Left ventricle myocardium inferior (tissue), 1 donor: ENCODE results near the gene AKAP17A. TPM values are rescaled to one million over a fixed set of nuclear protein-coding genes. Genes with fewer than 3 reads are reported as not detected.

Experiments used
- DNase-seq: peaks from one replicate; pipeline ENCODE4 v3.0.0-alpha.2; 2020
- H3K27ac ChIP-seq: fragments of 200-600 bp; replicated peaks from 2 replicates; pipeline ENCODE4 v1.8.0; 2021
- H3K27me3 ChIP-seq: fragments of 200-600 bp; 2 replicates; pipeline ENCODE4 v1.8.0; 2021; ENCODE audit warnings: low read depth
- H3K36me3 ChIP-seq: fragments of 200-600 bp; 2 replicates; pipeline ENCODE4 v1.8.0; 2021
- H3K4me1 ChIP-seq: fragments of 200-600 bp; 2 replicates; pipeline ENCODE4 v1.8.0; 2021
- H3K4me3 ChIP-seq: fragments of 200-600 bp; 2 replicates; pipeline ENCODE4 v1.8.0; 2021; ENCODE audit warnings: mild to moderate bottlenecking, moderate library complexity
- H3K9me3 ChIP-seq: fragments of 200-600 bp; replicated peaks from 2 replicates; pipeline ENCODE4 v1.8.0; 2021
- intact Hi-C: fragments of 100-400 bp; cut with micrococcal nuclease; formaldehyde crosslinking; loops from one replicate; pipeline ENCODE4 v1.11.0; 2022
- total RNA-seq: library from RNA; stranded (reverse); fragmentation: NEBNext Ultra II Directional; extraction: Animal tissue kit (Norgen Biotek cat#: 25700); gene quantifications from one replicate; pipeline ENCODE4 v1.2.1, GENCODE V29; 2021
- TF ChIP-seq, protein P1 (sequence below): fragments of 200-600 bp; IDR thresholded peaks from 2 replicates; pipeline ENCODE4 v1.8.0; 2021; ENCODE audit warnings: antibody characterized with exemption, mild to moderate bottlenecking, borderline replicate concordance
- donor health status: DM: no; HTN: yes; CAD: no; lungs with severe emphysema.

AKAP17A gene
- total RNA-seq, 1 donor from 2014 or later, result 15.8 TPM

DNA sequence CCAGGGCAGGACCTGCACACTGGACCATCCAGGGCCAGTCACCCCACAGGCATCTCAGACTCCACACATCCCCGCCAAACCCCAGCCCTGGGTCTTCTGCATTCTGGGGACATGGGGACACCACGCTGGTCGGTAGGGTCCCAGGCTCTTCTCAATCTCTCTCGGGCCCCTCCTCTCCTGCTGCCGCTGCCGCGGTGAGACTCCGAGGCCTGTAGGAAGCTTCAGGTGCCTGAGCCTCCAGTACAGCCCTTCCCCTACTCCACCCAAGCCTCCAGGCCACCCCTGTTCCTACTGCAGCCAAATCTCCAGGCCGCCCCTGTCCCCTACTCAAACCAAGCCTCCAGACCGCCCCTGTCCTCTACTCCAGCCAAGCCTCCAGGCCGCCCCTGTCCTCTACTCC is 17.9 kb downstream of the AKAP17A start:
- intact Hi-C loops, result no loop called here
- Histone ChIP-seq H3K9me3 (no peaks in the 10 kb centered on the region), H3K4me1 (no peaks in the 10 kb centered on the region), H3K27ac (no peak overlapping the region), H3K36me3 (peaks cover 13% of the 10 kb centered on the region), H3K4me3 (no peak overlapping the region), H3K27me3 (no peaks in the 10 kb centered on the region)
- TF ChIP-seq, protein P1, sequence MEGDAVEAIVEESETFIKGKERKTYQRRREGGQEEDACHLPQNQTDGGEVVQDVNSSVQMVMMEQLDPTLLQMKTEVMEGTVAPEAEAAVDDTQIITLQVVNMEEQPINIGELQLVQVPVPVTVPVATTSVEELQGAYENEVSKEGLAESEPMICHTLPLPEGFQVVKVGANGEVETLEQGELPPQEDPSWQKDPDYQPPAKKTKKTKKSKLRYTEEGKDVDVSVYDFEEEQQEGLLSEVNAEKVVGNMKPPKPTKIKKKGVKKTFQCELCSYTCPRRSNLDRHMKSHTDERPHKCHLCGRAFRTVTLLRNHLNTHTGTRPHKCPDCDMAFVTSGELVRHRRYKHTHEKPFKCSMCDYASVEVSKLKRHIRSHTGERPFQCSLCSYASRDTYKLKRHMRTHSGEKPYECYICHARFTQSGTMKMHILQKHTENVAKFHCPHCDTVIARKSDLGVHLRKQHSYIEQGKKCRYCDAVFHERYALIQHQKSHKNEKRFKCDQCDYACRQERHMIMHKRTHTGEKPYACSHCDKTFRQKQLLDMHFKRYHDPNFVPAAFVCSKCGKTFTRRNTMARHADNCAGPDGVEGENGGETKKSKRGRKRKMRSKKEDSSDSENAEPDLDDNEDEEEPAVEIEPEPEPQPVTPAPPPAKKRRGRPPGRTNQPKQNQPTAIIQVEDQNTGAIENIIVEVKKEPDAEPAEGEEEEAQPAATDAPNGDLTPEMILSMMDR, result no peak
- DNase-seq, result no peak

DNA sequence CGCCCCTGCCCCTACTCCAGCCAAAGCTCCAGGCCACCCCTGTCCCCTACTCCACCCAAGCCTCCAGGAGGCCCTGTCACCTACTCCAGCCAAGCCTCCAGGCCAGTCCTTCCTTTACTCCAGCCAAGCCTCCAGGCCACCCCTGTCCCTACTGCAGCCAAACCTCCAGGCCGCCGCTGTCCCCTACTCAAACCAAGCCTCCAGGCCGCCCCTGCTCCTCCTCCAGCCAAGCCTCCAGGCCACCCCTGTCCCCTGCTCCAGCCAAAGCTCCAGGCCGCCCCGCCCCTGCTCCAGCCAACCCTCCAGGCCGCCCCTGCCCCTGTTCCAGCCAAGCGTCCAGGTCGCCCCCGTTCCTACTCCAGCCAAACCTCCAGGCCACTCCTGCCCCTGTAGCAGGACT is 18.4 kb downstream of the AKAP17A start:
- intact Hi-C loops, result no loop called here
- H3K27me3 ChIP-seq, result no peaks in the 10 kb centered on the region
- H3K9me3 ChIP-seq, result no peaks in the 10 kb centered on the region
- H3K27ac ChIP-seq, result no peak overlapping the region
- DNase-seq, result no peak
- peaks cover 8% of the 10 kb centered on the region for H3K36me3 ChIP-seq
- H3K4me1 ChIP-seq, result no peaks in the 10 kb centered on the region
- H3K4me3 ChIP-seq, result no peak overlapping the region
- TF ChIP-seq, protein P1, result no peak

- Histone ChIP-seq H3K4me3 (no peak overlapping the region), H3K27me3 (no peaks in the 10 kb centered on the region), H3K9me3 (no peaks in the 10 kb centered on the region), H3K4me1 (no peaks in the 10 kb centered on the region), H3K36me3 (peaks cover 6% of the 10 kb centered on the region), H3K27ac (no peak overlapping the region)
- DNase-seq, result no peak
- intact Hi-C loops, result no loop called here
- TF ChIP-seq, protein P1, result no peak
These were observed 18.8 kb downstream of the AKAP17A start for GRCh38 chrX:1610166-1610565.

GRCh38 chrX:1610736-1611135 is 19.3 kb downstream of the AKAP17A start:
- intact Hi-C loops, result no loop called here
- Histone ChIP-seq H3K27me3 (no peaks in the 10 kb centered on the region), H3K4me3 (no peak overlapping the region), H3K9me3 (no peaks in the 10 kb centered on the region), H3K4me1 (no peaks in the 10 kb centered on the region), H3K27ac (no peak overlapping the region), H3K36me3 (peaks cover 6% of the 10 kb centered on the region)
- DNase-seq, result no peak
- TF ChIP-seq, protein P1, result no peak

- Histone ChIP-seq H3K27ac (no peak overlapping the region), H3K27me3 (no peaks in the 10 kb centered on the region), H3K36me3 (no peaks in the 10 kb centered on the region), H3K4me3 (no peak overlapping the region), H3K9me3 (no peaks in the 10 kb centered on the region), H3K4me1 (no peaks in the 10 kb centered on the region)
- intact Hi-C loops, result no loop called here
- TF ChIP-seq, protein P1, result no peak
- DNase-seq, result no peak
These were observed 21.4 kb downstream of the AKAP17A start for GRCh38 chrX:1612641-1613286.
